ENCODE results near the gene KRT1. TPM values are rescaled to one million over a fixed set of nuclear protein-coding genes. Genes with fewer than 3 reads are reported as not detected.
A peak's percentile ranks its signal among the peaks of the same experiment; 100 is the strongest.

Gene KRT1
- total RNA-seq, 5 donors from 2014 or later (not counting 1 experiment from before 2014, with no cell fraction given): 0.19 to 57.7 (median 10.0) TPM

DNA sequence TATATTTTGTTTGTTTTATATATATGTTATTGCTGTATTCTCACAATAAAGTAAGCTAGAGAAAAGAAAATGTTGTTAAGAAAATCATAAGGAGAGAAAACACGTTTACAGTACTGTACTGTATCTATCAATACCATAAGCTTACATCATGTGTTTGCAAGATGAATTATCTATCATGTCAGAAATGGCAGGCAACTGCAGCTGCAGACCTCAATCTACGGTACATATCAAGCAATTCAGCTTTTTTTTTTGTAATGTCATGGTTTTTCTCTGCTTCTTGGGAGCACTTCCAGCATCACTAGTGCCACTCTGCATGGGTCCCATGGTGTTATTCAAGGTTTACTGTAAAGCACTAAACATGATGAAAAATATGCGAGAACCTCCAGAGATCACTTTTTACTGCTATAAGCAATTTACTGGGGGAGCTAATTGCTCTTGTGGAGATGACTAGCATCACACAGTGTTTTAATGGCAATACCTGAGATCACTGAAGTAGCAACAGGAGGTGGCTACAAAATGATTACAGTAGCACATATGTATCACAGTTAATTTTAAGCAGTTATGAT, 19.2 kb downstream of the KRT1 start:
- peaks cover 9 to 30% (median 17%) of the 10 kb centered on the region in 3 donors for H3K4me1 Mint-ChIP-seq
- H3K27ac Mint-ChIP-seq: no peak overlapping the region
- DNase-seq: no peak
- no peaks in the 10 kb centered on the region for H3K36me3 ChIP-seq (ENCODE audit: control insufficient read depth in 2 of 2, extremely low read depth in 1 of 2, insufficient read depth in 1 of 2, low read length in 1 of 2)
- H3K27me3 ChIP-seq (replicated peaks in 1 of 2; ENCODE audit: control insufficient read depth in 2 of 2, extremely low read depth in 1 of 2, insufficient read depth in 2 of 2, low read length in 1 of 2): peaks cover 0 to 9% of the 10 kb centered on the region in 2 experiments
- no peak overlapping the region for H3K27ac ChIP-seq (ENCODE audit: low read length)
- ChIA-PET CTCF (interaction anchor here in 1 of 2 donors (0.6 kb wide), 1 partner anchor 12 kb away, joined by 3 read pairs; no protein-coding TSS in a partner anchor), POLR2A (no interaction called here)
- 100% methylated on average over 1 of the region's 3 CpGs for WGBS (ENCODE audit: insufficient coverage)
- H3K4me3 Mint-ChIP-seq: no peak overlapping the region
- no peaks in the 10 kb centered on the region for H3K9me3 ChIP-seq
- ATAC-seq (replicated peaks in 1 of 4): no peak
- H3K4me1 ChIP-seq (ENCODE audit: control insufficient read depth in 1 of 2, extremely low read depth in 1 of 2, insufficient read depth in 2 of 2, low read length in 2 of 2): peaks cover 3 to 8% of the 10 kb centered on the region in 2 experiments
- no peaks in the 10 kb centered on the region for H3K9me3 Mint-ChIP-seq
- H3K27me3 Mint-ChIP-seq: peaks cover 0 to 5% of the 10 kb centered on the region in 2 donors
- H3K4me3 ChIP-seq (ENCODE audit: control insufficient read depth in 1 of 2, extremely low read depth in 1 of 2, low read length in 1 of 2): no peak overlapping the region
- H3K36me3 Mint-ChIP-seq: no peaks in the 10 kb centered on the region

DNA sequence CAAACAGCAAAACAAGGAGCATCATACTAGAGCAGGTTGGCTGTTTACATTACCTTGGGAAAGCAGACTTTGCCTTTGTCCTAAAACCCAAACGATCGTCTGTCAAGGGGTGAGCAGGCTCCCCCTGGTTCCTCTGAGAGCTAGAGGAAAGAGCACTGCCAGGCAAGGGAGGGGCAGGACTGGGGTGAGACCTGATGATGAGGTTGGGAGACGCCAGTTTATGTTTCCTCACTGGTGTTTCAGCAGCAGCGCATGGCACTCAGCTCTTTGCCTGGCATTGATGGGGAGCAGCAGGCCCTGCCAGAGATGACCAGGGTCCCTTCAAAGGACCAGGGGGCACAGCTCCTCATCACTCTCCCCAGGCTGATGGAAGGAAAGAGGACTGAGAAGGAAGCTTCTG, 20.3 kb downstream of the KRT1 start:
- Mint-ChIP-seq H3K4me1 (peaks cover 9 to 30% (median 20%) of the 10 kb centered on the region in 3 donors), H3K27ac (no peak overlapping the region), H3K27me3 (peaks cover 0 to 9% of the 10 kb centered on the region in 2 donors), H3K4me3 (no peak overlapping the region), H3K36me3 (no peaks in the 10 kb centered on the region), H3K9me3 (no peaks in the 10 kb centered on the region)
- Histone ChIP-seq H3K4me1 (ENCODE audit: control insufficient read depth in 1 of 2, extremely low read depth in 1 of 2, insufficient read depth in 2 of 2, low read length in 2 of 2) (peaks cover 3 to 8% of the 10 kb centered on the region in 2 experiments), H3K9me3 (no peaks in the 10 kb centered on the region), H3K36me3 (ENCODE audit: control insufficient read depth in 2 of 2, extremely low read depth in 1 of 2, insufficient read depth in 1 of 2, low read length in 1 of 2) (no peaks in the 10 kb centered on the region), H3K27ac (ENCODE audit: low read length) (no peak overlapping the region), H3K4me3 (ENCODE audit: control insufficient read depth in 1 of 2, extremely low read depth in 1 of 2, low read length in 1 of 2) (no peak overlapping the region), H3K27me3 (replicated peaks in 1 of 2; ENCODE audit: control insufficient read depth in 2 of 2, extremely low read depth in 1 of 2, insufficient read depth in 2 of 2, low read length in 1 of 2) (peaks cover 0 to 18% of the 10 kb centered on the region in 2 experiments)
- CTCF ChIA-PET: no interaction called here
- 82% methylated on average over 2 of the region's 4 CpGs for WGBS (ENCODE audit: insufficient coverage)
- ATAC-seq (replicated peaks in 1 of 4): no peak
- DNase-seq: no peak
- POLR2A ChIA-PET: no interaction called here

DNA sequence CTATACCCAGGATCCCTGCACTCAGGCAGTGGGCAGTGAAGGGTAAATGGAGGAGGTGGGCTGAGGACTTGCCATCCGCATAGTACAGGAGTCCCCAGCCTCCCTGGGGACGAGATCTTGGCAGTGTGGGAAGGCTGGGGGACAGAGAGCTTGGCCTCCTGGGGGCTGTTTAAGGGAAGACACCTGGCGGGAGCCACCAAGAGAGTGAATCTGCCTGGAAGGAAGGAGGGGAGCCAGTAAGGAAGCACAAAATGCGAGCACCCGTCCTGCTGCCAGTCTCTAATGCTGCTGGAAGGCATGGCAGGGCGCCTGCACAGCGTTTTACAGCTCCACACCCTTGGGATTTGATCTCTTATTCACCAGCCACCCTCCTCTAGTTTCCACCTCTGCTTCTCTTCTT, 20.8 kb downstream of the KRT1 start:
- H3K4me3 Mint-ChIP-seq: no peak overlapping the region
- no peaks in the 10 kb centered on the region for H3K36me3 Mint-ChIP-seq
- H3K27ac Mint-ChIP-seq: no peak overlapping the region
- CTCF ChIA-PET: no interaction called here
- H3K9me3 Mint-ChIP-seq: no peaks in the 10 kb centered on the region
- 82% methylated on average over 7 of the region's 7 CpGs for WGBS (ENCODE audit: insufficient coverage)
- Histone ChIP-seq H3K9me3 (no peaks in the 10 kb centered on the region), H3K27ac (ENCODE audit: low read length) (no peak overlapping the region), H3K4me1 (ENCODE audit: control insufficient read depth in 1 of 2, extremely low read depth in 1 of 2, insufficient read depth in 2 of 2, low read length in 2 of 2) (peaks cover 3 to 8% of the 10 kb centered on the region in 2 experiments), H3K4me3 (ENCODE audit: control insufficient read depth in 1 of 2, extremely low read depth in 1 of 2, low read length in 1 of 2) (no peak overlapping the region), H3K27me3 (replicated peaks in 1 of 2; ENCODE audit: control insufficient read depth in 2 of 2, extremely low read depth in 1 of 2, insufficient read depth in 2 of 2, low read length in 1 of 2) (peaks cover 0 to 19% of the 10 kb centered on the region in 2 experiments), H3K36me3 (ENCODE audit: control insufficient read depth in 2 of 2, extremely low read depth in 1 of 2, insufficient read depth in 1 of 2, low read length in 1 of 2) (no peaks in the 10 kb centered on the region)
- peaks cover 0 to 9% of the 10 kb centered on the region in 2 donors for H3K27me3 Mint-ChIP-seq
- ATAC-seq (replicated peaks in 1 of 4): no peak
- H3K4me1 Mint-ChIP-seq: peaks cover 12 to 36% (median 22%) of the 10 kb centered on the region in 3 donors
- no peak for DNase-seq
- POLR2A ChIA-PET: no interaction called here

DNA sequence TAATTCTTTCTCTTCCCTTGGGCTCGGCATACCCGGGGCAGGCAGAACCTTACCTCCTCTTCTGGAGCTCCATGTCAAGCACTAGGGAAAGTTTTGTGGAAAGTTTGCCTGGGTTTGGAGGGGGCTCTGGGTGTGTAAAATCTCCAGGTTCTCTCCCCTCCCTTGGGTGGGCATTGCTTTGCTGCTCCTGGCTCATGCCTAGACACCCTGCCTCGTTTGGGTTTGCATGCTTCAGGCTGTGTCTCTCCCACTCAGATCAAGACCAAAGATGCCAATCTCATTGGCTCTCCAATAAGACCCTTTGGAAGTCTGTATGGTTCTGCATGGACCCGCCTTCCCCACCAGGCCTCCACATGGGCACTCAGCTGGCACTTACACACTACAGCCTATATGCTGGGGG, 22.0 kb downstream of the KRT1 start:
- DNase-seq (no peak), ATAC-seq (replicated peaks in 1 of 4) (no peak)
- no peak overlapping the region for H3K4me3 ChIP-seq (ENCODE audit: control insufficient read depth in 1 of 2, extremely low read depth in 1 of 2, low read length in 1 of 2)
- POLR2A ChIA-PET: no interaction called here
- no peaks in the 10 kb centered on the region for H3K36me3 ChIP-seq (ENCODE audit: control insufficient read depth in 2 of 2, extremely low read depth in 1 of 2, insufficient read depth in 1 of 2, low read length in 1 of 2)
- H3K36me3 Mint-ChIP-seq: no peaks in the 10 kb centered on the region
- 67% methylated on average over 2 of the region's 4 CpGs for WGBS (ENCODE audit: insufficient coverage)
- CTCF ChIA-PET: no interaction called here
- peaks cover 0 to 19% of the 10 kb centered on the region in 2 experiments for H3K27me3 ChIP-seq (replicated peaks in 1 of 2; ENCODE audit: control insufficient read depth in 2 of 2, extremely low read depth in 1 of 2, insufficient read depth in 2 of 2, low read length in 1 of 2)
- H3K9me3 ChIP-seq: no peaks in the 10 kb centered on the region
- H3K27me3 Mint-ChIP-seq: peaks cover 0 to 9% of the 10 kb centered on the region in 2 donors
- peaks cover 3 to 8% of the 10 kb centered on the region in 2 experiments for H3K4me1 ChIP-seq (ENCODE audit: control insufficient read depth in 1 of 2, extremely low read depth in 1 of 2, insufficient read depth in 2 of 2, low read length in 2 of 2)
- no peak overlapping the region for H3K27ac ChIP-seq (ENCODE audit: low read length)
- no peak overlapping the region for H3K27ac Mint-ChIP-seq
- H3K4me3 Mint-ChIP-seq: no peak overlapping the region
- H3K4me1 Mint-ChIP-seq: peaks cover 13 to 36% (median 25%) of the 10 kb centered on the region in 3 donors
- no peaks in the 10 kb centered on the region for H3K9me3 Mint-ChIP-seq

DNA sequence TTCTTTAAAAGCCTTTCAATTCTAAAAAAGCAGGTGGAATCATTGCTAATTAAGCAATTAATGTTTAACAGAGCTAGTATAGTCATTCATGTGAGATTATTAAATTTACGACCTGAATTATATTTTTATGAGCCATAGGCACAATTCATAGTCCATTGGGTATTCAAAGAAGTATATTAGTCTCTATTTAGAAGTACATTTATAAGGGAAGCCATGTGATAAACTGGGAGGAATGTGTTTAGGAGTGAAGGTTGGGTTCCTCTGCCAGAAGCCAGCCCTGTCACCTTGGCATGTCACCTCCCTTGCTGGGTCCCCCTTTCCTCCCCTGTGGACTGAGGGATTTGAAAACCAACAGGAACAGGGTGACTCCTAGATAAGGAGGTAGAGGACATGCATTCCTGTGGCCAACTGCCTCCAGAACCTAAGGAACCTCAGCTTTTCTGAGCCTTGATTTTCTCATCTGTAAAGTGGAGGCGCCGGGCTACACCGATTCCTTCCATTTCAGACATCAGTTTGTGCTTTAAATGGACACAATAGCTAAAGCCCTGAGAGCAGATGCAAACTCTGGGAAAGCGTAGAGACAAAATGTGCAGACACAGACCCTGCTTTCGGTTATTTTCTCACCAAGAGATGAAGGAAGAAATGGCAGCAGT, 22.8 kb downstream of the KRT1 start:
- 82% methylated on average over 5 of the region's 6 CpGs for WGBS (ENCODE audit: insufficient coverage)
- Mint-ChIP-seq H3K36me3 (no peaks in the 10 kb centered on the region), H3K4me3 (no peak overlapping the region), H3K27me3 (peaks cover 0 to 9% of the 10 kb centered on the region in 2 donors), H3K27ac (no peak overlapping the region), H3K4me1 (peaks cover 12 to 34% (median 20%) of the 10 kb centered on the region in 3 donors), H3K9me3 (no peaks in the 10 kb centered on the region)
- ChIA-PET POLR2A (no interaction called here), CTCF (interaction anchor here in 1 of 2 donors (0.5 kb wide), 1 partner anchor 223 kb away, joined by 4 read pairs; no protein-coding TSS in a partner anchor)
- DNase-seq (no peak), ATAC-seq (replicated peaks in 1 of 4) (no peak)
- H3K4me1 ChIP-seq (ENCODE audit: control insufficient read depth in 1 of 2, extremely low read depth in 1 of 2, insufficient read depth in 2 of 2, low read length in 2 of 2): peaks cover 3 to 6% of the 10 kb centered on the region in 2 experiments
- H3K9me3 ChIP-seq: no peaks in the 10 kb centered on the region
- H3K27ac ChIP-seq (ENCODE audit: low read length): no peak overlapping the region
- peaks cover 0 to 19% of the 10 kb centered on the region in 2 experiments for H3K27me3 ChIP-seq (replicated peaks in 1 of 2; ENCODE audit: control insufficient read depth in 2 of 2, extremely low read depth in 1 of 2, insufficient read depth in 2 of 2, low read length in 1 of 2)
- no peak overlapping the region for H3K4me3 ChIP-seq (ENCODE audit: control insufficient read depth in 1 of 2, extremely low read depth in 1 of 2, low read length in 1 of 2)
- no peaks in the 10 kb centered on the region for H3K36me3 ChIP-seq (ENCODE audit: control insufficient read depth in 2 of 2, extremely low read depth in 1 of 2, insufficient read depth in 1 of 2, low read length in 1 of 2)

DNA sequence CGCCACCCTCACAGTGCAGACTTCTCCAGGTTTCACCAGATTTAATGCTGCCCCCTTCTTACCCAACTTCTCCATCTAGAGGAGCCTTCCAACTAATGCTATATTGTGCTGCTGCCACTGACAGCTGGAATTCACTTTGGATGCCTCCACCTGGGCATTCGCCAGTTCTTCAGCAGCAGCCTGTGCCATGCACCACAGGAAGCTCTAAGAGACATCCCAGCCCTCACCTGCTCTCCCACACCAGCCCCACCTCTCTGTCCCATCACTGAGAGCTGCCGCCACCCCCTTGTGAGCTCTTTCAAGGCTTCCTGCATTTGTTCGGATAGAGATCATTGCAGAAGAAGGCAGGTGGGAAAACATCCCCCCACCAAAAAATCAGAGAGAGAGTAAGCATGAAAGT, 23.6 kb downstream of the KRT1 start:
- Mint-ChIP-seq H3K36me3 (no peaks in the 10 kb centered on the region), H3K27me3 (peaks cover 0 to 9% of the 10 kb centered on the region in 2 donors), H3K9me3 (no peaks in the 10 kb centered on the region), H3K4me1 (peaks cover 10 to 27% (median 13%) of the 10 kb centered on the region in 3 donors), H3K4me3 (no peak overlapping the region), H3K27ac (no peak overlapping the region)
- Histone ChIP-seq H3K4me1 (ENCODE audit: control insufficient read depth in 1 of 2, extremely low read depth in 1 of 2, insufficient read depth in 2 of 2, low read length in 2 of 2) (no peaks in the 10 kb centered on the region), H3K27ac (ENCODE audit: low read length) (no peak overlapping the region), H3K36me3 (ENCODE audit: control insufficient read depth in 2 of 2, extremely low read depth in 1 of 2, insufficient read depth in 1 of 2, low read length in 1 of 2) (no peaks in the 10 kb centered on the region), H3K27me3 (replicated peaks in 1 of 2; ENCODE audit: control insufficient read depth in 2 of 2, extremely low read depth in 1 of 2, insufficient read depth in 2 of 2, low read length in 1 of 2) (peaks cover 0 to 22% of the 10 kb centered on the region in 2 experiments), H3K4me3 (ENCODE audit: control insufficient read depth in 1 of 2, extremely low read depth in 1 of 2, low read length in 1 of 2) (no peak overlapping the region), H3K9me3 (no peaks in the 10 kb centered on the region)
- WGBS (ENCODE audit: insufficient coverage): 66% methylated on average over 2 of the region's 4 CpGs
- DNase-seq (no peak), ATAC-seq (replicated peaks in 1 of 4) (peak in 1 of 4 experiments; percentile 38)
- ChIA-PET CTCF (interaction anchor here (0.5 to 1.5 kb wide), 2 partner anchors 71 to 224 kb away, joined by 3 to 4 read pairs; no protein-coding TSS in a partner anchor), POLR2A (no interaction called here)

Data from T-cell (primary cell).